Memory B cell (primary cell): ENCODE results near the gene GPR180.

Experiments
- ATAC-seq: fragments of 150-1000 bp; cut with Tn5 transposase; 2 replicates; pipeline ENCODE4 v1.10.0; 2021; ENCODE audit warnings: low read depth, mild to moderate bottlenecking, moderate library complexity
- DNase-seq, 2 donors: peaks; one replicate each; pipeline ENCODE4 v3.0.0; 2022; ENCODE audit warnings: low spot score in 2 of 2
- H3K27ac Mint-ChIP-seq: one replicate; pipeline ENCODE4 v1.8.0; 2022; ENCODE audit warnings: mild to moderate bottlenecking, moderate library complexity, mixed read lengths
- H3K27me3 Mint-ChIP-seq: one replicate; pipeline ENCODE4 v1.8.0; 2022; ENCODE audit warnings: mixed read lengths
- H3K36me3 Mint-ChIP-seq: one replicate; pipeline ENCODE4 v1.8.0; 2022; ENCODE audit warnings: mild to moderate bottlenecking, mixed read lengths
- H3K4me1 Mint-ChIP-seq: one replicate; pipeline ENCODE4 v1.8.0; 2022; ENCODE audit warnings: mixed read lengths
- H3K4me3 Mint-ChIP-seq: one replicate; pipeline ENCODE4 v1.8.0; 2022; ENCODE audit warnings: mild to moderate bottlenecking, moderate library complexity, mixed read lengths
- H3K9me3 Mint-ChIP-seq: one replicate; pipeline ENCODE4 v1.8.0; 2022; ENCODE audit warnings: mixed read lengths

The GPR180 gene

GRCh38 chr13:94673851-94674250, 72.2 kb downstream of the GPR180 start:
- ATAC-seq (no peak), DNase-seq (no peak)
- no peaks in the 10 kb centered on the region for H3K9me3 Mint-ChIP-seq
- H3K27me3 Mint-ChIP-seq, result peaks cover 15% of the 10 kb centered on the region
- H3K4me3 Mint-ChIP-seq, result no peak overlapping the region
- H3K27ac Mint-ChIP-seq, result no peak overlapping the region
- no peaks in the 10 kb centered on the region for H3K4me1 Mint-ChIP-seq
- H3K36me3 Mint-ChIP-seq, result no peaks in the 10 kb centered on the region

- Mint-ChIP-seq H3K36me3 (no peaks in the 10 kb centered on the region), H3K27me3 (peaks cover 16% of the 10 kb centered on the region), H3K4me3 (no peak overlapping the region), H3K4me1 (no peaks in the 10 kb centered on the region), H3K27ac (no peak overlapping the region), H3K9me3 (no peaks in the 10 kb centered on the region)
- DNase-seq (peak; percentile 16 to 32), ATAC-seq (peak; percentile 27)
Observed at GRCh38 chr13:94674609-94675348, 73.1 kb downstream of the GPR180 start.

- Mint-ChIP-seq H3K36me3 (no peaks in the 10 kb centered on the region), H3K4me1 (no peaks in the 10 kb centered on the region), H3K27ac (no peak overlapping the region), H3K27me3 (peaks cover 23% of the 10 kb centered on the region), H3K4me3 (no peak overlapping the region), H3K9me3 (no peaks in the 10 kb centered on the region)
- ATAC-seq (no peak), DNase-seq (no peak)
Observed at GRCh38 chr13:94677799-94678198, 76.1 kb downstream of the GPR180 start.

GRCh38 chr13:94678845-94679244, 77.2 kb downstream of the GPR180 start:
- DNase-seq (no peak), ATAC-seq (no peak)
- Mint-ChIP-seq H3K36me3 (no peaks in the 10 kb centered on the region), H3K27ac (no peak overlapping the region), H3K9me3 (no peaks in the 10 kb centered on the region), H3K4me1 (no peaks in the 10 kb centered on the region), H3K4me3 (no peak overlapping the region), H3K27me3 (peaks cover 29% of the 10 kb centered on the region)

- Mint-ChIP-seq H3K4me3 (no peak overlapping the region), H3K4me1 (no peaks in the 10 kb centered on the region), H3K36me3 (no peaks in the 10 kb centered on the region), H3K27me3 (peaks cover 27% of the 10 kb centered on the region), H3K27ac (no peak overlapping the region), H3K9me3 (no peaks in the 10 kb centered on the region)
- no peak for ATAC-seq
- DNase-seq, result no peak
Observed at GRCh38 chr13:94679614-94680013, 78.0 kb downstream of the GPR180 start.

GRCh38 chr13:94682229-94682628, 80.6 kb downstream of the GPR180 start:
- Mint-ChIP-seq H3K27me3 (peaks cover 26% of the 10 kb centered on the region), H3K36me3 (no peaks in the 10 kb centered on the region), H3K4me3 (no peak overlapping the region), H3K27ac (no peak overlapping the region), H3K9me3 (no peaks in the 10 kb centered on the region), H3K4me1 (no peaks in the 10 kb centered on the region)
- ATAC-seq (no peak), DNase-seq (no peak)

GRCh38 chr13:94683409-94683808, 81.8 kb downstream of the GPR180 start:
- H3K36me3 Mint-ChIP-seq, result no peaks in the 10 kb centered on the region
- H3K4me1 Mint-ChIP-seq, result no peaks in the 10 kb centered on the region
- H3K9me3 Mint-ChIP-seq, result no peaks in the 10 kb centered on the region
- no peak overlapping the region for H3K27ac Mint-ChIP-seq
- ATAC-seq (no peak), DNase-seq (no peak)
- no peak overlapping the region for H3K4me3 Mint-ChIP-seq
- H3K27me3 Mint-ChIP-seq, result peaks cover 21% of the 10 kb centered on the region
